Upper lobe of left lung (tissue), 6 donors: ENCODE data around the gene C2orf68. TPM values are rescaled to one million over a fixed set of nuclear protein-coding genes. Genes with fewer than 3 reads are reported as not detected.

Experiments used
- ATAC-seq, 2 donors: fragments of 200-7000 bp; cut with Tn5 transposase; one replicate each; pipeline ENCODE4 v1.9.1; 2022; ENCODE audit warnings: mild to moderate bottlenecking in 2 of 2, moderate library complexity in 2 of 2; ENCODE audit not compliant: low FRiP score in 2 of 2
- DNase-seq, 2 donors: peaks; one replicate each; pipeline ENCODE4 v3.0.0-alpha.2; 2019 to 2020
- H3K27ac ChIP-seq, 4 donors: fragments of 200-600 bp; sonication (generic); one replicate each; pipeline ENCODE4 v1.5.1; 2016 to 2019
- H3K27me3 ChIP-seq, 4 donors: fragments of 200-600 bp; sonication (generic); one replicate each; pipeline ENCODE4 v1.5.1; 2017 to 2019
- H3K36me3 ChIP-seq, 4 donors: fragments of 200-600 bp; sonication (generic); one replicate each; pipeline ENCODE4 v1.5.1; 2016 to 2019
- H3K4me1 ChIP-seq, 4 donors: fragments of 200-600 bp; sonication (generic); one replicate each; pipeline ENCODE4 v1.5.1; 2018 to 2019
- H3K4me3 ChIP-seq, 4 donors: fragments of 200-600 bp; sonication (generic); one replicate each; pipeline ENCODE4 v1.5.1; 2017 to 2019; ENCODE audit warnings: mild to moderate bottlenecking in 2 of 4, moderate library complexity in 1 of 4
- H3K9me3 ChIP-seq, 4 donors: fragments of 200-600 bp; sonication (generic); one replicate each; pipeline ENCODE4 v1.5.1; 2018 to 2019
- CTCF ChIP-seq, 6 experiments: fragments of 450-650 bp in 4 of 6; fragments of 200-600 bp in 2 of 6; sonication (generic) in 2 of 6; IDR thresholded peaks; one replicate each; pipeline ENCODE4 v1.5.1; 2016 to 2019; ENCODE audit warnings: antibody characterized with exemption in 6 of 6
- EP300 ChIP-seq, 4 donors: sonication (generic); formaldehyde crosslinking; IDR thresholded peaks; one replicate each; pipeline ENCODE4 v1.5.1; 2017; ENCODE audit warnings: antibody characterized with exemption in 4 of 4, control low read depth in 2 of 4
- POLR2A ChIP-seq, 4 donors: fragments of 450-650 bp; IDR thresholded peaks; one replicate each; pipeline ENCODE4 v1.5.1; 2016 to 2017; ENCODE audit warnings: antibody characterized with exemption in 4 of 4, mild to moderate bottlenecking in 2 of 4
- POLR2AphosphoS5 ChIP-seq, 2 donors: sonication (generic); formaldehyde crosslinking; IDR thresholded peaks; one replicate each; pipeline ENCODE4 v1.5.1; 2017; ENCODE audit warnings: antibody characterized with exemption in 2 of 2
- WGBS, 2 donors: methylation state at CpG; one replicate each; pipeline ENCODE4 v1.1.5; 2017 to 2018; 5-methylcytosine and 5-hydroxymethylcytosine counted together
- total RNA-seq, 6 donors: library from RNA; depleted of rRNA in 4 of 6; stranded (reverse); fragments of >200 nt in 4 of 6; gene quantifications; one replicate each; pipeline versions ENCODE4 v1.1.0 to v1.2.1, GENCODE V29; 2016 to 2021
- donor health status: DM: no; HTN: no; CAD: no; lungs with moderate emphysema.
- donor health status: DM: no; HTN: yes; CAD: no; lungs with severe emphysema.

Gene C2orf68
- total RNA-seq, 6 donors from 2014 or later: 24.6 to 46.1 (median 34.0) TPM

GRCh38 chr2:85577386-85578242 is 34.3 kb downstream of the C2orf68 start, which contains the start of gene VAMP8:
Gene VAMP8, plus strand, starts transcription at chr2:85577586. Its CDS starts 61 bp downstream, at chr2:85577647.
- H3K27ac ChIP-seq: peak within 1 kb of the TSS; percentile 90 to 97 (median 96)
- no peaks in the 10 kb centered on the region for H3K9me3 ChIP-seq
- H3K4me1 ChIP-seq: peaks cover 41 to 72% (median 59%) of the 10 kb centered on the region in 4 donors
- peak; percentile 80 to 88 for ATAC-seq
- peak; percentile 75 to 93 for DNase-seq
- TF ChIP-seq POLR2AphosphoS5 (IDR thresholded peaks at IDR 0.05) (peak in 1 of 2 donors; percentile 63), EP300 (IDR thresholded peaks at IDR 0.05) (no peak), CTCF (IDR thresholded peaks at IDR 0.05) (no peak), POLR2A (IDR thresholded peaks at IDR 0.05) (peak in 2 of 4 donors; percentile 61 to 74)
- H3K27me3 ChIP-seq: no peaks in the 10 kb centered on the region
- peaks cover 0 to 15% (median 9%) of the 10 kb centered on the region in 4 donors for H3K36me3 ChIP-seq
- WGBS, 2 donors: 5 to 7% methylated on average over 17 to 19 of the region's 19 CpGs
- H3K4me3 ChIP-seq: peak within 1 kb of the TSS; percentile 5 to 60 (median 54)

- TF ChIP-seq CTCF (IDR thresholded peaks at IDR 0.05) (no peak), POLR2A (IDR thresholded peaks at IDR 0.05) (no peak), EP300 (IDR thresholded peaks at IDR 0.05) (no peak), POLR2AphosphoS5 (IDR thresholded peaks at IDR 0.05) (no peak)
- Histone ChIP-seq H3K36me3 (peaks cover 0 to 15% (median 7%) of the 10 kb centered on the region in 4 donors), H3K4me3 (peak overlapping the region in 3 of 4 donors; percentile 49 to 60 (median 60)), H3K9me3 (no peaks in the 10 kb centered on the region), H3K27me3 (no peaks in the 10 kb centered on the region), H3K4me1 (peaks cover 38 to 66% (median 56%) of the 10 kb centered on the region in 4 donors), H3K27ac (peak overlapping the region; percentile 90 to 97 (median 96))
- no peak for DNase-seq
- WGBS, 2 donors: 31 to 35% methylated on average over 3 of the region's 3 CpGs
- no peak for ATAC-seq
Measured at GRCh38 chr2:85577063-85577385, 34.8 kb downstream of the C2orf68 start.

GRCh38 chr2:85575739-85576138 is 36.1 kb downstream of the C2orf68 start:
- Histone ChIP-seq H3K4me1 (peaks cover 38 to 53% (median 48%) of the 10 kb centered on the region in 4 donors), H3K4me3 (no peak overlapping the region), H3K9me3 (no peaks in the 10 kb centered on the region), H3K36me3 (peaks cover 0 to 3% (median 0%) of the 10 kb centered on the region in 4 donors), H3K27ac (peak overlapping the region; percentile 8 to 97 (median 62)), H3K27me3 (no peaks in the 10 kb centered on the region)
- DNase-seq: no peak
- TF ChIP-seq POLR2AphosphoS5 (IDR thresholded peaks at IDR 0.05) (no peak), EP300 (IDR thresholded peaks at IDR 0.05) (no peak), CTCF (IDR thresholded peaks at IDR 0.05) (no peak), POLR2A (IDR thresholded peaks at IDR 0.05) (no peak)
- ATAC-seq: no peak
- WGBS, 2 donors: 70 to 78% methylated on average over 8 of the region's 8 CpGs

GRCh38 chr2:85566265-85566664 is 45.6 kb downstream of the C2orf68 start:
- Histone ChIP-seq H3K36me3 (no peaks in the 10 kb centered on the region), H3K4me3 (no peak overlapping the region), H3K4me1 (peaks cover 0 to 6% (median 5%) of the 10 kb centered on the region in 4 donors), H3K27ac (no peak overlapping the region), H3K9me3 (no peaks in the 10 kb centered on the region), H3K27me3 (no peaks in the 10 kb centered on the region)
- TF ChIP-seq POLR2AphosphoS5 (IDR thresholded peaks at IDR 0.05): no peak
- TF ChIP-seq EP300 (IDR thresholded peaks at IDR 0.05): no peak
- TF ChIP-seq CTCF (IDR thresholded peaks at IDR 0.05): no peak
- no peak for TF ChIP-seq POLR2A (IDR thresholded peaks at IDR 0.05)
- DNase-seq: no peak
- ATAC-seq: no peak
- 84 to 89% methylated on average over 4 of the region's 4 CpGs for WGBS, 2 donors
